Colonic mucosa (tissue), 4 donors: Measurements from ENCODE around the gene TIA1. TPM values are rescaled to one million over a fixed set of nuclear protein-coding genes. Genes with fewer than 3 reads are reported as not detected.

Experiments used
- DNase-seq: peaks from one replicate; pipeline ENCODE4 v3.0.0-alpha.2; 2020
- H3K27ac ChIP-seq: fragments of 200-600 bp; one replicate; pipeline ENCODE4 v1.8.0; 2021
- H3K27me3 ChIP-seq: fragments of 200-600 bp; one replicate; pipeline ENCODE4 v1.8.0; 2021
- H3K36me3 ChIP-seq: fragments of 200-600 bp; one replicate; pipeline ENCODE4 v1.8.0; 2021
- H3K4me1 ChIP-seq: fragments of 200-600 bp; one replicate; pipeline ENCODE4 v1.8.0; 2021; ENCODE audit warnings: mild to moderate bottlenecking
- H3K4me3 ChIP-seq: fragments of 200-600 bp; one replicate; pipeline ENCODE4 v1.8.0; 2021
- H3K9ac ChIP-seq, 2 donors: one replicate each; pipeline ENCODE4 v1.7.0; 2013; ENCODE audit warnings: control low read depth in 2 of 2, low read depth in 2 of 2, low read length in 2 of 2
- H3K9me3 ChIP-seq: fragments of 200-600 bp; one replicate; pipeline ENCODE4 v1.8.0; 2021
- CTCF ChIP-seq: fragments of 200-600 bp; IDR thresholded peaks from one replicate; pipeline ENCODE4 v1.8.0; 2022; ENCODE audit warnings: antibody characterized with exemption, mild to moderate bottlenecking
- intact Hi-C: fragments of 100-400 bp; cut with DNase I; formaldehyde crosslinking; loops from one replicate; pipeline ENCODE4 v1.14.1; 2022
- microRNA-seq: library from miRNA; unstranded; fragments of <30 nt; microRNA quantifications from one replicate; pipeline ENCODE4, GENCODE V29; 2019
- total RNA-seq, 2 donors: library from RNA; stranded (reverse); fragmentation: NEBNext Ultra II Directional in 1 of 2; extraction: Animal tissue kit (Norgen Biotek cat#: 25700) in 1 of 2; gene quantifications; one replicate each; pipeline ENCODE4 v1.2.1, GENCODE V29; 2021
- donor health status: healthy.
- donor health status: DM: no; HTN: no; CAD: no.
- donor health status: DM: no; HTN: no; CAD: no.

The TIA1 gene
- total RNA-seq, 2 donors from 2014 or later, result 86.8 to 89.2 TPM

- H3K27ac ChIP-seq, result no peak overlapping the region
- DNase-seq, result no peak
- intact Hi-C loops, result no loop called here
- H3K36me3 ChIP-seq, result no peaks in the 10 kb centered on the region
- no peak overlapping the region for H3K9ac ChIP-seq
- no peaks in the 10 kb centered on the region for H3K4me1 ChIP-seq
- no peaks in the 10 kb centered on the region for H3K9me3 ChIP-seq
- TF ChIP-seq CTCF, result no peak
- H3K4me3 ChIP-seq, result no peak overlapping the region
- H3K27me3 ChIP-seq, result no peaks in the 10 kb centered on the region
Observed at GRCh38 chr2:70161069-70161534, 87.3 kb downstream of the TIA1 start.

DNA sequence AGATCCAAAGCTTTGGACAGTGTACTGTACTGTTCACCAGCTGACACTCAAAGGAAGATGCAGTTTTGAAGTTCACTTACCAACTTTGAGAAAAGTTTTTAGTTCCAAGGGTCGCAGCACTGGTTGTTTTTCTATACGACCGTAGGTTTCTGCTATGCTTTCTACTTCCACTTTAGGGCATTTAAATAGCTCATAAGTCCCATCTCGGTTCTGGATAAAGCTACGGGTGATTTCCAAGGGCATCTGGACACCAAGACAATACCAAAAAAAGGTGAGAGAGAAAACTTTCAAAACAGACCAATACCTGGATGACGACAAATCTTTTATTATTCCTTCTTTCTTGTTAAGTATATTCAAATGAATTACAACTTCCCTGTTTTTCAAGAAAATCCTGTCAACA lies 87.9 kb downstream of the TIA1 start:
- Histone ChIP-seq H3K9ac (no peak overlapping the region), H3K9me3 (no peaks in the 10 kb centered on the region), H3K27me3 (no peaks in the 10 kb centered on the region), H3K36me3 (no peaks in the 10 kb centered on the region), H3K27ac (no peak overlapping the region), H3K4me1 (no peaks in the 10 kb centered on the region), H3K4me3 (no peak overlapping the region)
- no peak for DNase-seq
- TF ChIP-seq CTCF, result no peak
- intact Hi-C loops, result no loop called here

Small RNA genes within 50 kb of the gene (microRNA-seq; reads per million reads assigned to microRNA genes)
- not detected for gene MIR1285-2

Other genes starting within 250 kb of the TIA1 start
- 100 to 1,000 TPM; 348 to 401 TPM for gene PCBP1, start 161.2 kb downstream of the TIA1 start, total RNA-seq
- 10 to 100 TPM in 1 of 2 donors, 1 to 10 TPM in 1; 7.1 to 11.4 TPM for gene C2orf42, start 57.6 kb downstream of the TIA1 start, total RNA-seq
- gene PCYOX1, start 9.5 kb upstream of the TIA1 start, total RNA-seq, result 10 to 100 TPM; 39.4 to 62.7 TPM
- 100 to 1,000 TPM; 123 to 231 TPM for gene SNRPG, start 45.1 kb upstream of the TIA1 start, total RNA-seq
- gene FAM136A, start 53.4 kb upstream of the TIA1 start, total RNA-seq, result 10 to 100 TPM; 44.0 to 48.4 TPM